Measurements from ENCODE around the gene DNAJC11.

The DNAJC11 gene

GRCh38 chr1:6588893-6589520, 112.6 kb downstream of the DNAJC11 start:
- peaks cover 97% of the 10 kb centered on the region for H3K36me3 ChIP-seq

GRCh38 chr1:6588128-6588892, 113.3 kb downstream of the DNAJC11 start:
- H3K27ac ChIP-seq = peak overlapping the region; percentile 18
- H3K4me1 ChIP-seq (ENCODE audit: control insufficient read depth in 1 of 2, insufficient read depth in 1 of 2, low read depth in 1 of 2, low read length in 1 of 2) = peaks cover 28 to 33% of the 10 kb centered on the region in 2 experiments
- TF ChIP-seq CTCF (IDR thresholded peaks at IDR 0.05) = no peak
- H3K36me3 ChIP-seq = peaks cover 93% of the 10 kb centered on the region
- no peaks in the 10 kb centered on the region for H3K9me3 ChIP-seq
- no peaks in the 10 kb centered on the region for H3K27me3 ChIP-seq
- no peak overlapping the region for H3K4me3 ChIP-seq (ENCODE audit: low read depth in 1 of 2, low read length in 1 of 2)

More at GRCh38 chr1:6588893-6589520, 112.6 kb downstream of the DNAJC11 start:
- Histone ChIP-seq H3K9me3 (no peaks in the 10 kb centered on the region), H3K4me1 (ENCODE audit: control insufficient read depth in 1 of 2, insufficient read depth in 1 of 2, low read depth in 1 of 2, low read length in 1 of 2) (peaks cover 28 to 32% of the 10 kb centered on the region in 2 experiments), H3K27me3 (no peaks in the 10 kb centered on the region), H3K27ac (peak overlapping the region; percentile 80), H3K4me3 (ENCODE audit: low read depth in 1 of 2, low read length in 1 of 2) (no peak overlapping the region)
- no peak for TF ChIP-seq CTCF (IDR thresholded peaks at IDR 0.05)

DNA sequence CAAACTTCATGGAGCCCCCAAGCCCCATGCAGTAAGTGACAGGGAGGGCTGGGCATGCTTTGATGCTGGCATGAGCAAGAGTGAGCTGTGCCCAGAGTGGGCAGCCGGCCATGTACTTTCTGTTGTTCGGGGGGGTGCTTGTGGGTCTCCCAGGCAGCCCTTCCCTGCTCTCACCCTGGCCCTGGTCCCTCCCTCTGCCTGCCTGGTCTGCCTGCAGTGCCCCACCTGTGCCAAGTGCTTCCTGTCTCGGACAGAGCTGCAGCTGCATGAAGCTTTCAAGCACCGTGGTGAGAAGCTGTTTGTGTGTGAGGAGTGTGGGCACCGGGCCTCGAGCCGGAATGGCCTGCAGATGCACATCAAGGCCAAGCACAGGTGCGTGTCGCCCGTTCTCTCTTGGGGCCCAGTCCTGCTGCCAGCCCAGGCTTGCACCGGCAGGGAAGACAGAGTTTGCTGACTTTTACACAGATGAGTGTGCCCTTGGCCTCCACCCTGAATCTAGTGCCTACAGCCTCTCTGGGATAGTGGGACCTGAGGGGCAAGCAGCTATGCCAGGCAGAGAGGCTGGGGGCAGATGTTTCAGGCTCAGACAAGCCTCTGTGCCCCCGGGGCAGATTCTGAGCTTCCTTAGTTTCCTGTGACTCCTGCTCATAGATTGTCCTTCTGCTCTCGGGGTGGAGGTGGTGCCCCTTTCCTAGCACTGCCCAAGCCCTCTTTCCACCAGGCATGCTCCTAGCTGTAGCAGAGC, 114.2 kb downstream of the DNAJC11 start:
- Histone ChIP-seq H3K27me3 (no peaks in the 10 kb centered on the region), H3K36me3 (peaks cover 84% of the 10 kb centered on the region), H3K9me3 (no peaks in the 10 kb centered on the region), H3K4me1 (ENCODE audit: control insufficient read depth in 1 of 2, insufficient read depth in 1 of 2, low read depth in 1 of 2, low read length in 1 of 2) (peaks cover 32 to 38% of the 10 kb centered on the region in 2 experiments), H3K27ac (peak overlapping the region; percentile 18), H3K4me3 (ENCODE audit: low read depth in 1 of 2, low read length in 1 of 2) (no peak overlapping the region)
- TF ChIP-seq CTCF (IDR thresholded peaks at IDR 0.05) = no peak

DNA sequence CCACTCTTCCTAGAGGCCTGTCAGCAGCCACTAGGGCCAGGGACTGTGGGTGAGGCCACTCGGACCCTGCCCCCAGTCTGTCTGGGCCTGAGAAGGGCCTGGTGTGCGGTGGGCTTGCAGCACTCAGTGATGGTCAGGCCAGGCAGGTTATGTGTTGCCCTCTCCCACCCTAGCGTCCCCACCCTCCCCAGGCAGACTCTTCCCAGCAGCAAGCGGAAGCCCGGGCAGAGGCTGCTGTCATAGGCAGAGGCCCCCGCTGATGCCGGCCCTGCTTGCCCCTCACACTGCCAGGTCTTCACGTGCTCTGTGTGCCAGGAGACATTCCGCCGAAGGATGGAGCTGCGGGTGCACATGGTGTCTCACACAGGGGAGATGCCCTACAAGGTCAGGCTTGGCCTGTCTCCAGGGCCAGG, 115.2 kb downstream of the DNAJC11 start:
- Histone ChIP-seq H3K9me3 (no peaks in the 10 kb centered on the region), H3K36me3 (peaks cover 74% of the 10 kb centered on the region), H3K27ac (no peak overlapping the region), H3K27me3 (no peaks in the 10 kb centered on the region), H3K4me1 (ENCODE audit: control insufficient read depth in 1 of 2, insufficient read depth in 1 of 2, low read depth in 1 of 2, low read length in 1 of 2) (peaks cover 32 to 38% of the 10 kb centered on the region in 2 experiments), H3K4me3 (ENCODE audit: low read depth in 1 of 2, low read length in 1 of 2) (no peak overlapping the region)
- no peak for TF ChIP-seq CTCF (IDR thresholded peaks at IDR 0.05)

DNA sequence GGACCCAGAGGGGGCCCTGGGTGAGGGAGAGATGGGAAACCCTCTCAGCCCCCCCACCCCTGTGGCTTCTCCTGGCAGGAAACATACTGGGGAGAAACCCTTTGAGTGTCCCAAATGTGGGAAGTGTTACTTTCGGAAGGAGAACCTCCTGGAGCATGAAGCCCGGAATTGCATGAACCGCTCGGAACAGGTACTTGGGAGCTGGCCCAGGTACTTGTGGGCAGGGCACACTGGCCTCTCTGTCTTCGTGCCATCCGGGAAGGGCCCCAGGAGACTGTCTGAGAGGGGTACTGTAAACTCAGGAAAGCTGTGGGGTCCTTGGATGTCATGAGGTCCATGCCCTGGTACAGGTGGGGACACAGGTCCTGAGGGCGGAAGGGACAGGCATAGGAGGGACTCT, 115.8 kb downstream of the DNAJC11 start:
- no peaks in the 10 kb centered on the region for H3K27me3 ChIP-seq
- peak overlapping the region; percentile 44 for H3K27ac ChIP-seq
- TF ChIP-seq CTCF (IDR thresholded peaks at IDR 0.05) = no peak
- H3K9me3 ChIP-seq = no peaks in the 10 kb centered on the region
- peaks cover 32 to 38% of the 10 kb centered on the region in 2 experiments for H3K4me1 ChIP-seq (ENCODE audit: control insufficient read depth in 1 of 2, insufficient read depth in 1 of 2, low read depth in 1 of 2, low read length in 1 of 2)
- H3K36me3 ChIP-seq = peaks cover 69% of the 10 kb centered on the region
- H3K4me3 ChIP-seq (ENCODE audit: low read depth in 1 of 2, low read length in 1 of 2) = no peak overlapping the region
